Measurements from ENCODE around the gene HSD11B2.

The HSD11B2 gene

GRCh38 chr16:67481561-67482232 lies 50.8 kb downstream of the HSD11B2 start:
- peak in 1 of 2 donors; percentile 18 for DNase-seq

- no peak for DNase-seq
These were observed 51.5 kb downstream of the HSD11B2 start for GRCh38 chr16:67482233-67482924.

GRCh38 chr16:67483150-67483549 lies 52.2 kb downstream of the HSD11B2 start, which contains the start of gene AGRP:
Gene AGRP, minus strand, starts transcription at chr16:67483547. Its CDS starts 149 bp downstream, at chr16:67483398.
- DNase-seq = no peak

GRCh38 chr16:67483731-67484525 lies 53.0 kb downstream of the HSD11B2 start:
- DNase-seq = no peak

GRCh38 chr16:67486805-67487204 lies 55.9 kb downstream of the HSD11B2 start:
- peak; percentile 57 to 60 for DNase-seq

Measured in inflammatory macrophage treated with lipopolysaccharide for 1 hour (primary cell).